ENCODE measurements around the gene PPFIBP1.

The PPFIBP1 gene

DNA sequence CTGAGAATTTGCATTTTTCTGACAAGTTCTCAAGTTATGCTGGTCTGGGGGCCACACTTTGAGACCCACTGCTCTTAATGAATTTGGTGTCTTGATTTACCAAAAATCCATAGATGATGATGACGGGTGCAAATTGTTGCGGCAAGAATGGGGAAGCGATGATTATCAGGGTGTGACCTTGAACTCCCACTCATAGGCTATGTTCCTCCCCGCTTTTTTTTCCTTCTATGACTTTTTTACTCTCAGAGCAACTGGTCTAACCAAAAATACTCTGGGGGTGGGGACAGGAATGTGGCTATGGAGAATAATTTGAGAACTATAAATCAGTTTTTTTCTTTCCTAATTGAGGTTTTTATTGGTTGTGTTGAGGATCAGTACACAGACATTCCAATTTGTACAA is 83.6 kb downstream of the PPFIBP1 start:
- no peak for TF ChIP-seq CTCF (IDR thresholded peaks at IDR 0.05; ENCODE audit: low read depth, low read length, missing control alignments)
- in situ Hi-C loops (cut with HindIII; ENCODE audit: low pct_ligation_motif_present, low sequenced_read_pairs) = no loop called here
- Histone ChIP-seq H3K27ac (no peak overlapping the region), H3K27me3 (replicated peaks) (no peaks in the 10 kb centered on the region), H3K36me3 (replicated peaks) (no peaks in the 10 kb centered on the region), H3K4me3 (ENCODE audit: low read depth, low read length) (no peak overlapping the region)
- no peak for DNase-seq

GRCh38 chr12:27608890-27609289 is 84.9 kb downstream of the PPFIBP1 start:
- H3K27ac ChIP-seq = no peak overlapping the region
- no peaks in the 10 kb centered on the region for H3K27me3 ChIP-seq (replicated peaks)
- H3K4me3 ChIP-seq (ENCODE audit: low read depth, low read length) = no peak overlapping the region
- in situ Hi-C loops (cut with HindIII; ENCODE audit: low pct_ligation_motif_present, low sequenced_read_pairs) = no loop called here
- TF ChIP-seq CTCF (IDR thresholded peaks at IDR 0.05; ENCODE audit: low read depth, low read length, missing control alignments) = no peak
- H3K36me3 ChIP-seq (replicated peaks) = no peaks in the 10 kb centered on the region
- no peak for DNase-seq

- no peak for TF ChIP-seq CTCF (IDR thresholded peaks at IDR 0.05; ENCODE audit: low read depth, low read length, missing control alignments)
- in situ Hi-C loops (cut with HindIII; ENCODE audit: low pct_ligation_motif_present, low sequenced_read_pairs) = no loop called here
- DNase-seq = no peak
- Histone ChIP-seq H3K27me3 (replicated peaks) (no peaks in the 10 kb centered on the region), H3K4me3 (ENCODE audit: low read depth, low read length) (no peak overlapping the region), H3K27ac (no peak overlapping the region), H3K36me3 (replicated peaks) (no peaks in the 10 kb centered on the region)
Observed at GRCh38 chr12:27610374-27610773, 86.4 kb downstream of the PPFIBP1 start.

- Histone ChIP-seq H3K27ac (no peak overlapping the region), H3K36me3 (replicated peaks) (no peaks in the 10 kb centered on the region), H3K4me3 (ENCODE audit: low read depth, low read length) (no peak overlapping the region), H3K27me3 (replicated peaks) (no peaks in the 10 kb centered on the region)
- no peak for DNase-seq
- in situ Hi-C loops (cut with HindIII; ENCODE audit: low pct_ligation_motif_present, low sequenced_read_pairs) = no loop called here
- no peak for TF ChIP-seq CTCF (IDR thresholded peaks at IDR 0.05; ENCODE audit: low read depth, low read length, missing control alignments)
Observed at GRCh38 chr12:27614386-27614785, 90.4 kb downstream of the PPFIBP1 start.

DNA sequence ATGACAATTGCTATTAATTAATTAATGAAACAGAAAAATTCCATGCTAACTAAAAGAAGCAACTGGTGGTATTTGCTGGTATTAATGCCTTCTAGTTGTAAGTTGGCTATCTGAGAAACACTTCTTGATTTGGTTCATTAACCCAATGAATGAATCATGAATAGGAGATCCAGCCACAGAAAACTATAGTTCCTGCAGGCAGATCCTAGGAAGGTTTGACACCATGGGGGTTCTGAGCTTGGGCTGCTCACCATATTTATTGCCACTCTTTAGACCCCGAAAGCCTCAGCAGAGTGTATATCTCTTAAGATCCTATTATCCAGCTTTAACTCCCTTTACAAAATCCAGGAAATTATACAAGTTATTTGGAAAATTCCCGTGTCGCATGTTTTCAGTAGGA is 90.9 kb downstream of the PPFIBP1 start:
- TF ChIP-seq CTCF (IDR thresholded peaks at IDR 0.05; ENCODE audit: low read depth, low read length, missing control alignments) = no peak
- in situ Hi-C loops (cut with HindIII; ENCODE audit: low pct_ligation_motif_present, low sequenced_read_pairs) = no loop called here
- no peak overlapping the region for H3K27ac ChIP-seq
- no peaks in the 10 kb centered on the region for H3K27me3 ChIP-seq (replicated peaks)
- no peak for DNase-seq
- no peaks in the 10 kb centered on the region for H3K36me3 ChIP-seq (replicated peaks)
- H3K4me3 ChIP-seq (ENCODE audit: low read depth, low read length) = no peak overlapping the region

- Histone ChIP-seq H3K4me3 (ENCODE audit: low read depth, low read length) (no peak overlapping the region), H3K36me3 (replicated peaks) (no peaks in the 10 kb centered on the region), H3K27ac (peak overlapping the region; percentile 8), H3K27me3 (replicated peaks) (no peaks in the 10 kb centered on the region)
- in situ Hi-C loops (cut with HindIII; ENCODE audit: low pct_ligation_motif_present, low sequenced_read_pairs) = no loop called here
- DNase-seq = no peak
- no peak for TF ChIP-seq CTCF (IDR thresholded peaks at IDR 0.05; ENCODE audit: low read depth, low read length, missing control alignments)
Observed at GRCh38 chr12:27615331-27615891, 91.4 kb downstream of the PPFIBP1 start.

All from brain microvascular endothelial cell (primary cell).